NCI-H69 (cell line): ENCODE results near the gene CITED4.
A peak's percentile ranks its signal among the peaks of the same experiment; 100 is the strongest.

ENCODE experiments used
- DNase-seq: peaks from one replicate; lab custom pipeline; 2025; lab: John Stamatoyannopoulos, UW

Gene CITED4

DNA sequence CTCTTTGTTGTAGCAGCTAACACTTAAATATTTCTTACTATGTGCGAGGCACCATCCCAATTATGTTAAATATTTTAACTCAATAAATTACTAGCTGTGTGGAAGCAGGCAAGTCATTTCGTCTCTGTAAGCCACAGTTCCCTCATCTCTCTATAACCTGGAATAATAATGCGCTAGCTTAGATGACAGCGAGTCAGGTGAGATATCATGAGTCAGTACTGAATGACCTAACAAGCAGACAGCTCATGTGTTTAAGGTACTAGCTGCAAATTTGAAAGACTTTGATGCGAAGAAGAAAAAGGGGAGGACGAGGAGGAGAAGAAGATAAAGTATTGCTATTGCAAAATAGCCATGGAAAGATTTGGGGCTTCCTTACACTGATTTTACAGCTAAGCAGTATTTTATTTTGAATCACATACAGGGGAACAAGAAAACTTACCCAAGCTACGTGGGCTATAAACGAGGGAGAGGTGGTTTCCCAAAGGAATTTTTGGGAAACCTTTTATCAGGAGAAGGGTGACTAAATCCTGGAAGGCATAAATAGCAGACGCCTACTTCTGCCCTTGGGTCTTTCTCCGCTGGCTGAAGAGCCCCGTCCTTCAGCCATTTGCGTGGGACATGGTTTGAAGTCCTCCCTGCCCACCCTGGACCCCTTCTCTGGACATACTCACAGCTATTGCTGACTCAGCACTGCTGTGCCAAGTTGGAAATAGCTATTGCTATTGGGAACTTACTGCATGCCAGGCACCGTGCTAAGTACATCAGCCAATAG, 8.9 kb downstream of the CITED4 start:
- DNase-seq, result no peak

GRCh38 chr1:40851643-40852042, 10.5 kb downstream of the CITED4 start:
- DNase-seq, result no peak

GRCh38 chr1:40849801-40850592, 12.2 kb downstream of the CITED4 start:
- peak; percentile 56 for DNase-seq

DNA sequence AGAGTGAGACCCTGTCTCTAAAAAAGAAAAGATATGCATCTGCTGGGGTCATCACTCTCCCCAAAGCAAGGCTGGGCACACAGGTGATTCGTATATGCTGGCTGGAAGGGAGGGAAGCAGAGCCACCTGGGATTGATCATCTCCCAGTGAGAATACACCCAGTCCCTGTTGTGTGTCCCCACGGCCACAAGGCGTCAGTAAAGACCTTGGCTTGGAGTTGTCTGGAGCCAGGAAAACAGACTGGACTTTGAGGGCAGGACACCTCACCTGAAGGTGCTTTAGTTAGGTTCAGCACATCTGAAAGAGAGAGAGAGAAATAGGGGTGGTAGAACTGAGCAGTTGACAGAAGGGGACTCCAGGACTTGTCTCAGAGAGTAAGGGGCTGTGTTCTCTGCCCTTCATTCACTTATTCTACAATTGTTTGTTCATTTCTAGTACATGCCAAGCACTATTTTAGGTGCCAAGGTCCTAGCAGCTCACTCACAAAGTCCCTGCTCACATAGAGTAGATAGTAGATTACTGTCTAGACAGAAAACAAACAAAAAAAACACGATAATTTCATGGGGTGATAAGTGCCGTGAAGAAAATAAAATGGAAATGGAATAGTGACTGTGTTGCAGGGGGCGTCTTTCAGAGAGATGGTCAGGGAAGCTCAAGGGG, 13.5 kb downstream of the CITED4 start:
- peak; percentile 74 for DNase-seq

DNA sequence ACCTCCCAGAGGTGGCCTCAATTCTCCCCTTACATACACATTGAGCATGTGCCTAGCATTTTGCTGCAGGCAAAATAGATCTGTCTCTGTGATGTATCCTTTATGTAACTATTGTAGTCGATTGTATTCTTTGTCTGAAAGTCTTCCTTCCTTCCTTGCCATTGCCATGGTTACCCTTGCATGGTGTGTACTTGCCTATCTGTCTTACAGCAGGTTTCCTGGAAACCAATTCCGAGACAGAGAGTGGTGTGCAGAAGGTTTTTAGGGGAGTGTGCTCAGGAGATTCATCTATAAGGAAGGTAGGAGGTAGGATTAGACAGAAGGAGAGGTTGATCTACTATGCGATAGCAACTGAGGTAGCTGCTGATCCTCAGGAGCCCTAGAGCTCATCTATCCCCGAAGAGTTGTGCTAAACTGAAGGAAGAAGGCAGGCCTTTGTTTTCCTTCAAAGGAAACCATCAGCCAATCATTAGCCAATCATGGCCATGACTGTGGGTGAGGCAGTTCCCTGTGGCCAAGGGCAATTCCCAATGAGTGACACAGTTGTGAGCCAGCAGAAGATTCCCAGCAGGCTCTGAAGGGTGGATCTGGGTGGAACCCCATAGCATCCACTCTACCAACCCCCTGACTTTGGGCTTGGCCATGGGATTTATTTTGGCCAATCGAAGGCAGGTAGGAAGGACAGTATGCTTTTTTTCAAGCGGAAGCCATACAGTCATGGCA, 15.0 kb downstream of the CITED4 start:
- no peak for DNase-seq

DNA sequence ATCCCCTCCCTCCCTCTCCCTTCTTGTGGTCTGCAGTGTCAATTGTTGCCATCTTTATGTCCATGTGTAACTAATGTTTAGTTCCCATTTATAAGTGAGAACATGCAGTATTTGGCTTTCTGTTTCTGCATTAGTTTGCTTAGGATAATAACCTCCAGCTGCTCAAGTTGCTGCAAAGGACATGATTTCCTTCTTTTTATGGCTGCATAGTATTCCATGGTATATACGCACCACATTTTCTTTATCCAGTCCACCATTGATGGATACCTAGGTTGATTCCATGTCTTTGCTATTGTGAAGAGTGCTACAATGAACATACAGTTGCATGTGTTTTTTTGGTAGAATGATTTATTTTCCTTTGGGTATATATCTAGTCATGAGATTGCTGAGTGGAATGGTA, 16.3 kb downstream of the CITED4 start:
- no peak for DNase-seq

- DNase-seq, result no peak
Measured at GRCh38 chr1:40844887-40845878, 17.0 kb downstream of the CITED4 start.

- DNase-seq, result peak; percentile 85
Measured at GRCh38 chr1:40844079-40844478, 18.1 kb downstream of the CITED4 start.

DNA sequence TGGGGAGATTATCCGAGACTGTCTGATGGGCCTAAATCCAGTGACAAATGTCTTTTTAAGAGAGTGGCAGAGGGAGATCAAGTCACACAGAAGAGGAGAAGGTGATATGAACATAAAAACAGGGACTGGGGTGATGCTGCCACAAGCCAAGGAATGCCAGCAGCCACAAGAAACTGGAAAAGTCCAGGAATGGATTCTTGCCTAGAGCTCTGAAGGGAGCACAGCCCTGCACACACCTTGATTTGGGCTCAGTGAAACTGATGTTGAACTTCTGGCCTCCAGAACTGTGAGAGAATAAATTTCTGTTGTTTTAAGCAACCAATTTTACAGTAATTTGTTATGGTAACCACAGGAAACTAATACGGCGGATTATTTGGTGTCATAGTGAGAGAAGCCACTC, 19.5 kb downstream of the CITED4 start:
- no peak for DNase-seq

DNA sequence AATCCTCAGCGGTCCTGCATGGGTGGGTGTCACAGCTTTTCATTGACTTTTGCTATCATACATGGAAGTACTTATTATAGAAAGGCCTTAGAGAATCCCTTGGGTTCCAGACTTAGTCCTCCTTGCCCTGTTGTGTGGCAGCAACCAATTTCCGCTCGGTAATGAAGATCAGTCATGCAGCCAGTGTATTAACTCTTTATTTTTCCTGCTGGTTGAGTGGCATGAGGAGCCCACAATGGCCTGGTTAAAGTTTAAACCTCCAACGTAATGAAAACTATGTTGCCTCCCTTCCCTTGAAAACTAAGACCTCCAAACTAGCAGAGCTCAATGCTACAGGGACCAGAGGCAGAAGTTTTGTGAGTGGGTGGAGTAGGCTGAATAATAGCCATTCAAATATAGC, 20.0 kb downstream of the CITED4 start:
- no peak for DNase-seq

- DNase-seq, result no peak
Measured at GRCh38 chr1:40841602-40842001, 20.6 kb downstream of the CITED4 start.

GRCh38 chr1:40840526-40841323, 21.4 kb downstream of the CITED4 start:
- no peak for DNase-seq

GRCh38 chr1:40839943-40840335, 22.2 kb downstream of the CITED4 start:
- DNase-seq, result no peak

- DNase-seq, result no peak
Measured at GRCh38 chr1:40838980-40839942, 22.9 kb downstream of the CITED4 start.

- DNase-seq, result no peak
Measured at GRCh38 chr1:40838045-40838979, 23.9 kb downstream of the CITED4 start.

GRCh38 chr1:40837601-40838000, 24.6 kb downstream of the CITED4 start:
- DNase-seq, result no peak

GRCh38 chr1:40836283-40836682, 25.9 kb downstream of the CITED4 start:
- no peak for DNase-seq
